MCF 10A (cell line): ENCODE measurements around the gene RBFOX2. TPM values are rescaled to one million over a fixed set of nuclear protein-coding genes. Genes with fewer than 3 reads are reported as not detected.
A peak's percentile ranks its signal among the peaks of the same experiment; 100 is the strongest.

Experiments used
- BruUV-seq: library from RNA; stranded (reverse); fragments of 400-500 nt; replicated peaks from 2 replicates; lab custom pipeline; 2021; lab: Mats Ljungman, UMichigan
- CTCF ChIA-PET: fragments of 300-600 bp; sonication (Branson Sonifier 250); formaldehyde crosslinking; extraction: SDS; loops from one replicate; lab custom pipeline; 2021; ENCODE audit warnings: antibody characterized with exemption, inconsistent platforms; lab: Yijun Ruan, JAX
- POLR2A ChIA-PET: fragments of 300-600, 350-650 bp; sonication (Branson Sonifier 250); formaldehyde crosslinking; extraction: SDS; loops from one replicate; lab custom pipeline; 2020; ENCODE audit warnings: antibody characterized with exemption, inconsistent platforms; lab: Yijun Ruan, JAX
- DNase-seq: peaks from one replicate; pipeline ENCODE4 v3.0.0-alpha.2; 2018; ENCODE audit not compliant: unreplicated experiment
- H3K27ac Mint-ChIP-seq: one replicate; pipeline ENCODE4 v1.8.0; 2022; ENCODE audit warnings: mild to moderate bottlenecking, low read depth, mixed read lengths; ENCODE audit not compliant: unreplicated experiment
- H3K27me3 Mint-ChIP-seq: one replicate; pipeline ENCODE4 v1.8.0; 2022; ENCODE audit warnings: mixed read lengths; ENCODE audit not compliant: insufficient read depth, unreplicated experiment
- H3K36me3 Mint-ChIP-seq: one replicate; pipeline ENCODE4 v1.8.0; 2022; ENCODE audit warnings: mild to moderate bottlenecking, moderate library complexity, mixed read lengths; ENCODE audit not compliant: insufficient read depth, unreplicated experiment
- H3K4me1 Mint-ChIP-seq: one replicate; pipeline ENCODE4 v1.8.0; 2022; ENCODE audit warnings: mixed read lengths; ENCODE audit not compliant: insufficient read depth, unreplicated experiment
- H3K4me3 Mint-ChIP-seq: one replicate; pipeline ENCODE4 v1.8.0; 2022; ENCODE audit warnings: mild to moderate bottlenecking, moderate library complexity, mixed read lengths; ENCODE audit not compliant: unreplicated experiment
- H3K9me3 Mint-ChIP-seq: one replicate; pipeline ENCODE4 v1.8.0; 2022; ENCODE audit warnings: mixed read lengths; ENCODE audit not compliant: unreplicated experiment
- intact Hi-C: fragments of 100-400 bp; cut with micrococcal nuclease; formaldehyde crosslinking; loops from 2 replicates; pipeline ENCODE4 v1.14.1; 2022
- total RNA-seq: library from RNA; stranded (reverse); gene quantifications from 2 replicates; pipeline ENCODE4 v1.2.3, GENCODE V29; 2022
- TF ChIP-seq, protein P1 (sequence below): fragments of 200-600 bp; IDR thresholded peaks from one replicate; pipeline ENCODE4 v1.8.0; 2022; ENCODE audit warnings: antibody characterized with exemption, mild to moderate bottlenecking; ENCODE audit not compliant: unreplicated experiment

The RBFOX2 gene
- total RNA-seq, 1 experiment from 2014 or later = 89.4 TPM

DNA sequence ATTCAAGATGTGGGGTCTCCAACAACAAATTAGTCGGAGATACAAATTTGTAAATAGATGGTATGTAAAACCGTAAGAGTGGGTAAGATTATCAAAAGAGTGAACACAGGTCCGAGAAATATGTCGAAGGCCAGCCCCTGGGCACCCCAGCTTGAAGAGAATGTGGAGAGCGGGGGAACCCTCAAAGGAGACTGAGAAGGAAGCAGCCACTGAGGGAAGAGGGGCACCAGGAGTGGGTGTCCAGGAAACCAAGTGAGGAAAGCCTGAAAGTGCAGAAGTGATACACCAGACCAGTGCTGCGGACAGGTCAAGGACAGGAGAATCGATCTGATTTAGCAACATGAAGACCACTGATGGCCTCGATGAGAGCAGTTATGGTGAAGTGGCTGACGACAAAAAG lies 296.5 kb downstream of the RBFOX2 start:
- intact Hi-C loops = no loop called here
- no TSS peak for BruUV-seq
- TF ChIP-seq, protein P1, sequence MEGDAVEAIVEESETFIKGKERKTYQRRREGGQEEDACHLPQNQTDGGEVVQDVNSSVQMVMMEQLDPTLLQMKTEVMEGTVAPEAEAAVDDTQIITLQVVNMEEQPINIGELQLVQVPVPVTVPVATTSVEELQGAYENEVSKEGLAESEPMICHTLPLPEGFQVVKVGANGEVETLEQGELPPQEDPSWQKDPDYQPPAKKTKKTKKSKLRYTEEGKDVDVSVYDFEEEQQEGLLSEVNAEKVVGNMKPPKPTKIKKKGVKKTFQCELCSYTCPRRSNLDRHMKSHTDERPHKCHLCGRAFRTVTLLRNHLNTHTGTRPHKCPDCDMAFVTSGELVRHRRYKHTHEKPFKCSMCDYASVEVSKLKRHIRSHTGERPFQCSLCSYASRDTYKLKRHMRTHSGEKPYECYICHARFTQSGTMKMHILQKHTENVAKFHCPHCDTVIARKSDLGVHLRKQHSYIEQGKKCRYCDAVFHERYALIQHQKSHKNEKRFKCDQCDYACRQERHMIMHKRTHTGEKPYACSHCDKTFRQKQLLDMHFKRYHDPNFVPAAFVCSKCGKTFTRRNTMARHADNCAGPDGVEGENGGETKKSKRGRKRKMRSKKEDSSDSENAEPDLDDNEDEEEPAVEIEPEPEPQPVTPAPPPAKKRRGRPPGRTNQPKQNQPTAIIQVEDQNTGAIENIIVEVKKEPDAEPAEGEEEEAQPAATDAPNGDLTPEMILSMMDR = no peak
- no peak for DNase-seq
- Mint-ChIP-seq H3K36me3 (peaks cover 18% of the 10 kb centered on the region), H3K27me3 (peaks cover 7% of the 10 kb centered on the region), H3K4me1 (no peaks in the 10 kb centered on the region), H3K27ac (no peak overlapping the region), H3K4me3 (no peak overlapping the region), H3K9me3 (no peaks in the 10 kb centered on the region)
- ChIA-PET CTCF (no interaction called here), POLR2A (no interaction called here)

DNA sequence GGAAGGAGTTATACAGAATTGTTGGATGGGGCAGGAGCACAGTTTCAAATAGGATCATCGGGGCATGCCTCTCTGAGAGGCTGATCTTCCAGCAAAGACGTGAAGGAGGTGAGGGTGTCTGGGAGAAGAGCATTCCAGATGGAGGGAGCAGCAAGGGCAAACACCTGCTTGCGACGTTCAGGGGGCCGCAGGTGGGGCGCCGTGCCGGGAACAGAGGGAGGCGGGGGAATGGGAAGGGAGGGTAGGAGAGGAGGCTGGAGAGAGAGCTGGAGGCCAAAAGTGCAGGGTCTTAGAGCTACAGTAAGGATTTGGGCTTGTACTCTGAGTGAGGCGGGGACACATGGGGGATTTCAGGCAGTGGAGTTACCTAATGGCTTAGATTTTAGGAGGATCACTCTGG lies 297.3 kb downstream of the RBFOX2 start:
- no peak for DNase-seq
- Mint-ChIP-seq H3K9me3 (no peaks in the 10 kb centered on the region), H3K4me1 (no peaks in the 10 kb centered on the region), H3K4me3 (no peak overlapping the region), H3K27ac (no peak overlapping the region), H3K27me3 (peaks cover 7% of the 10 kb centered on the region), H3K36me3 (peaks cover 10% of the 10 kb centered on the region)
- ChIA-PET CTCF (no interaction called here), POLR2A (no interaction called here)
- TF ChIP-seq, protein P1 = no peak
- intact Hi-C loops = no loop called here
- BruUV-seq = no TSS peak

DNA sequence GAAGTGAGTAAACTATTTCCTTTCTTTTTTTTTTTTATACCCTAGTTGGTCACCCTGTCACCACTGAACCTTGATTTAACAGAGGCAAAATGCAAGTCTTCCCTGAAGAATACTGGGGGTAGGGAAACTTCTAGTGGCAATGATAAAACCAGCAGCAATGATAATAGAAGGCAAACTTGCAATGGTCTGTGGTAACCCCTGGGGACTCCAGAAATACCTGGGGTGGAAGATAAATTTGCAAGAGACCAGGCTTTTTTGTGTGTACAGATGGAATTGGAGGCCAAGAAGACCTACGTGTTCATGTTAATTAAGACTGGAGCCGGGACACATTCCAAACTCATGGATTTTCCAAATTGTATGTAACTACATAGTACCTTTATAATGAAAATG lies 299.3 kb downstream of the RBFOX2 start:
- BruUV-seq = no TSS peak
- intact Hi-C loops = no loop called here
- Mint-ChIP-seq H3K4me1 (no peaks in the 10 kb centered on the region), H3K9me3 (no peaks in the 10 kb centered on the region), H3K27me3 (peaks cover 7% of the 10 kb centered on the region), H3K27ac (no peak overlapping the region), H3K36me3 (no peaks in the 10 kb centered on the region), H3K4me3 (no peak overlapping the region)
- TF ChIP-seq, protein P1 = no peak
- DNase-seq = no peak
- CTCF ChIA-PET = no interaction called here
- POLR2A ChIA-PET = no interaction called here

DNA sequence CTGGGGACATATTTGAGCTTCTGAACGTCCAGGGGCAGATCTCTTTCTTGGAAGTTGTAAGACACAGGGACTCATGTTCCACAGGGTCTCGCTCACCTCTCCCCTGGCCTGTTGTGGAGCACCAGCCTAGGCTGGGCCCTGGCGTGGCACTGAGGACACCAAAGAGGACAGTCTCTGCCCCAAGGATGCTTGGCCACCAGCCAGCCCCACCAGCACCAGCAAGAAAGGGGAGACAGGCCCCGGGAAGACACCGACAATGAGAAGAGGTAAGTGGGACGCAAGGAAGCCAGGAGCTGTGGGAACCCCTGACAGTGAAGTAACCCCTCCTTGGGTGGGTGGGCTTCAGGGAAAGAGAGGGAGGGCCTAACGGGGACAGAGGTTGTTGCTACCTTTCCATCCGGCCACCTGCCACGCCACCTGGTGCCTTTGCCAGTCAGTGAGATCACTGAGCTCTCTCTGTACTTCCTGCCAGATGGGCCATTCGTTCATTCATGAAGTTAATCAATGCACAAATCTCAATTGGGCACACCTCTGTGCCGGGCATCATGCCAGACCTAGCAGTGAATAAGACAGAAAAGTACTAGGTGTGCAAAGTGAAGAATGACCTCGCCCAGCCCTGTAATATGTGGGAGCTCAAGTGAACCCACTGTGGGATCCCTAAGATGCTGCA lies 299.9 kb downstream of the RBFOX2 start:
- H3K9me3 Mint-ChIP-seq = no peaks in the 10 kb centered on the region
- peaks cover 7% of the 10 kb centered on the region for H3K27me3 Mint-ChIP-seq
- H3K36me3 Mint-ChIP-seq = no peaks in the 10 kb centered on the region
- no peaks in the 10 kb centered on the region for H3K4me1 Mint-ChIP-seq
- intact Hi-C loops = no loop called here
- POLR2A ChIA-PET = no interaction called here
- BruUV-seq = no TSS peak
- H3K4me3 Mint-ChIP-seq = no peak overlapping the region
- CTCF ChIA-PET = no interaction called here
- no peak overlapping the region for H3K27ac Mint-ChIP-seq
- peak; percentile 18 for DNase-seq
- TF ChIP-seq, protein P1 = no peak
